ENCODE results near the gene ARID3B. TPM values are rescaled to one million over a fixed set of nuclear protein-coding genes. Genes with fewer than 3 reads are reported as not detected.

The ARID3B gene
- total RNA-seq (2022; extraction: Qiagen RNA extraction; ENCODE audit: low read depth) = 3.2 to 4.5 TPM (median 3.5 TPM) in 5 replicates

GRCh38 chr15:74540761-74541493, at the start of gene ARID3B:
ARID3B (plus strand) TSS chr15:74541220; CDS start chr15:74543937, 2,717 bp downstream.

GRCh38 chr15:74615508-74616365, 74.7 kb downstream of the ARID3B start, which contains the start of gene CLK3:
CLK3 (plus strand) TSS chr15:74615836; CDS start chr15:74619197, 3,361 bp downstream.

Other genes starting within 250 kb of the ARID3B start
- gene CYP11A1, start 173.6 kb upstream of the ARID3B start, total RNA-seq (2022; extraction: Qiagen RNA extraction; ENCODE audit: low read depth) = not detected in 5 replicates
- 2.4 to 3.1 TPM (median 2.7 TPM) in 5 replicates for gene SEMA7A, start 107.3 kb upstream of the ARID3B start, total RNA-seq (2022; extraction: Qiagen RNA extraction; ENCODE audit: low read depth)
- 40.9 to 44.2 TPM (median 42.6 TPM) in 5 replicates for gene UBL7, start 80.1 kb upstream of the ARID3B start, total RNA-seq (2022; extraction: Qiagen RNA extraction; ENCODE audit: low read depth)
- gene CLK3, start 74.6 kb downstream of the ARID3B start, total RNA-seq (2022; extraction: Qiagen RNA extraction; ENCODE audit: low read depth) = 39.1 to 43.7 TPM (median 40.5 TPM) in 5 replicates
- 18.5 to 24.0 TPM (median 19.8 TPM) in 5 replicates for gene EDC3, start 154.8 kb downstream of the ARID3B start, total RNA-seq (2022; extraction: Qiagen RNA extraction; ENCODE audit: low read depth)
- 1.1 to 2.1 TPM (median 2.0 TPM) in 5 replicates for gene CYP1A1, start 184.3 kb downstream of the ARID3B start, total RNA-seq (2022; extraction: Qiagen RNA extraction; ENCODE audit: low read depth)
- not detected in 5 replicates for gene CYP1A2, start 207.6 kb downstream of the ARID3B start, total RNA-seq (2022; extraction: Qiagen RNA extraction; ENCODE audit: low read depth)
- gene CSK, start 240.9 kb downstream of the ARID3B start, total RNA-seq (2022; extraction: Qiagen RNA extraction; ENCODE audit: low read depth) = 57.6 to 72.3 TPM (median 65.0 TPM) in 5 replicates

All from A549 treated with CpdA at 1 μM for 4 hours (cell line).